HEK293 (cell line): ENCODE results near the gene USP22.

Source experiments
- CTCF ChIA-PET: fragments of 350-600 bp; formaldehyde crosslinking; extraction: SDS; loops from one replicate; lab custom pipeline; 2021; ENCODE audit warnings: antibody characterized with exemption; lab: Yijun Ruan, JAX
- POLR2A ChIA-PET: fragments of 300-600 bp; formaldehyde crosslinking; extraction: SDS; loops from one replicate; lab custom pipeline; 2020; ENCODE audit warnings: antibody characterized with exemption, inconsistent platforms; lab: Yijun Ruan, JAX
- H3K27ac ChIP-seq: fragments of 200-500 bp; sonication (Bioruptor generic); 2 replicates; pipeline ENCODE4 v1.5.1; 2014; ENCODE audit warnings: low read depth, low read length, control low read depth, inconsistent platforms; ENCODE audit errors: extremely low read depth
- H3K36me3 ChIP-seq, 2 experiments: fragments of 200-500 bp in 1 of 2; sonication (Bioruptor generic) in 1 of 2; 1 replicate in 1 of 2; 2 replicates in 1 of 2; pipeline ENCODE4 v1.5.1; 2014 to 2017; ENCODE audit warnings: inconsistent platforms in 2 of 2, low read length in 2 of 2; ENCODE audit not compliant: control insufficient read depth in 2 of 2, insufficient read depth in 1 of 2
- H3K4me1 ChIP-seq: fragments of 200-500 bp; sonication (Bioruptor generic); 2 replicates; pipeline ENCODE4 v1.5.1; 2014; ENCODE audit warnings: mild to moderate bottlenecking, low read length, inconsistent platforms; ENCODE audit not compliant: control insufficient read depth, insufficient read depth
- H3K4me3 ChIP-seq: 2 replicates; pipeline ENCODE4 v1.5.1; 2011; ENCODE audit warnings: low read depth, mild to moderate bottlenecking, control low read depth, low read length, moderate library complexity
- H3K9me3 ChIP-seq: fragments of 200-500 bp; sonication (Bioruptor generic); 2 replicates; pipeline ENCODE4 v1.5.1; 2014; ENCODE audit warnings: low read depth, low read length, inconsistent platforms; ENCODE audit not compliant: control insufficient read depth, insufficient read depth
- IKZF3 ChIP-seq: fragments of 450-650 bp; IDR thresholded peaks from 2 replicates; pipeline ENCODE4 v1.5.0; 2018; ENCODE audit warnings: missing biosample characterization, mild to moderate bottlenecking, missing genetic modification characterization, moderate library complexity
- PRDM1 ChIP-seq: fragments of 450-650 bp; formaldehyde crosslinking; IDR thresholded peaks from 2 replicates; pipeline ENCODE4; 2016; ENCODE audit warnings: missing biosample characterization, missing genetic modification characterization
- SALL2 ChIP-seq: fragments of 450-650 bp; formaldehyde crosslinking; IDR thresholded peaks from 2 replicates; pipeline ENCODE4 v1.5.0; 2017; ENCODE audit warnings: missing biosample characterization, mild to moderate bottlenecking, missing genetic modification characterization, borderline replicate concordance
- ZBTB17 ChIP-seq: fragments of 450-650 bp; formaldehyde crosslinking; IDR thresholded peaks from 2 replicates; pipeline ENCODE4 v1.5.1; 2016; ENCODE audit warnings: missing biosample characterization, missing genetic modification characterization
- ZBTB20 ChIP-seq: fragments of 450-650 bp; formaldehyde crosslinking; IDR thresholded peaks from 2 replicates; pipeline ENCODE4 v1.5.1; 2016; ENCODE audit warnings: missing biosample characterization, missing genetic modification characterization
- ZBTB48 ChIP-seq: fragments of 450-650 bp; formaldehyde crosslinking; IDR thresholded peaks from 2 replicates; pipeline ENCODE4 v1.5.1; 2016; ENCODE audit warnings: missing biosample characterization, missing genetic modification characterization
- ZEB2 ChIP-seq: fragments of 450-650 bp; formaldehyde crosslinking; IDR thresholded peaks from 2 replicates; pipeline ENCODE4 v1.5.1; 2016; ENCODE audit warnings: missing biosample characterization, missing genetic modification characterization
- ZFP37 ChIP-seq: fragments of 450-650 bp; formaldehyde crosslinking; IDR thresholded peaks from 2 replicates; pipeline ENCODE4 v1.5.1; 2016; ENCODE audit warnings: missing biosample characterization, missing genetic modification characterization
- ZFP69B ChIP-seq: fragments of 450-650 bp; formaldehyde crosslinking; IDR thresholded peaks from 2 replicates; pipeline ENCODE4 v1.5.1; 2016; ENCODE audit warnings: missing biosample characterization, missing genetic modification characterization
- ZIC2 ChIP-seq: fragments of 450-650 bp; formaldehyde crosslinking; IDR thresholded peaks from 2 replicates; pipeline ENCODE4 v1.5.1; 2016; ENCODE audit warnings: missing biosample characterization, missing genetic modification characterization
- ZNF112 ChIP-seq: fragments of 450-650 bp; formaldehyde crosslinking; IDR thresholded peaks from 2 replicates; pipeline ENCODE4 v1.5.0; 2017; ENCODE audit warnings: missing biosample characterization, missing genetic modification characterization
- ZNF23 ChIP-seq: fragments of 450-650 bp; formaldehyde crosslinking; IDR thresholded peaks from 2 replicates; pipeline ENCODE4 v1.5.1; 2016; ENCODE audit warnings: missing biosample characterization, missing genetic modification characterization, borderline replicate concordance
- ZNF335 ChIP-seq: fragments of 450-650 bp; formaldehyde crosslinking; conservative IDR thresholded peaks from 2 replicates; pipeline ENCODE4 v1.5.1; 2016; ENCODE audit warnings: missing biosample characterization, missing genetic modification characterization
- ZNF341 ChIP-seq: fragments of 450-650 bp; formaldehyde crosslinking; IDR thresholded peaks from 2 replicates; pipeline ENCODE4; 2016; ENCODE audit warnings: low read depth, missing biosample characterization, missing genetic modification characterization
- ZNF366 ChIP-seq: fragments of 450-650 bp; formaldehyde crosslinking; conservative IDR thresholded peaks from 2 replicates; pipeline ENCODE4 v1.5.1; 2016; ENCODE audit warnings: missing biosample characterization, missing genetic modification characterization
- ZNF391 ChIP-seq: fragments of 450-650 bp; formaldehyde crosslinking; IDR thresholded peaks from 2 replicates; pipeline ENCODE4 v1.5.1; 2016; ENCODE audit warnings: low read depth, missing biosample characterization, missing genetic modification characterization, borderline replicate concordance
- ZNF514 ChIP-seq: fragments of 450-650 bp; formaldehyde crosslinking; IDR thresholded peaks from 2 replicates; pipeline ENCODE4 v1.5.1; 2016; ENCODE audit warnings: missing biosample characterization, missing genetic modification characterization
- ZNF521 ChIP-seq: fragments of 450-650 bp; formaldehyde crosslinking; IDR thresholded peaks from 2 replicates; pipeline ENCODE4 v1.5.1; 2017; ENCODE audit warnings: missing biosample characterization, mild to moderate bottlenecking, missing genetic modification characterization
- ZNF529 ChIP-seq: fragments of 450-650 bp; formaldehyde crosslinking; IDR thresholded peaks from 2 replicates; pipeline ENCODE4 v1.5.1; 2017; ENCODE audit warnings: missing genetic modification characterization, missing biosample characterization; ENCODE audit not compliant: insufficient replicate concordance
- ZNF544 ChIP-seq: fragments of 450-650 bp; formaldehyde crosslinking; IDR thresholded peaks from 2 replicates; pipeline ENCODE4 v1.5.0; 2017; ENCODE audit warnings: missing biosample characterization, missing genetic modification characterization
- ZNF571 ChIP-seq: fragments of 450-650 bp; formaldehyde crosslinking; IDR thresholded peaks from 2 replicates; pipeline ENCODE4 v1.5.0; 2017; ENCODE audit warnings: missing biosample characterization, missing genetic modification characterization
- ZNF600 ChIP-seq: fragments of 450-650 bp; formaldehyde crosslinking; IDR thresholded peaks from 2 replicates; pipeline ENCODE4 v1.5.1; 2016; ENCODE audit warnings: missing biosample characterization, missing genetic modification characterization
- ZNF623 ChIP-seq: fragments of 450-650 bp; formaldehyde crosslinking; IDR thresholded peaks from 2 replicates; pipeline ENCODE4 v1.5.1; 2016; ENCODE audit warnings: missing biosample characterization, missing genetic modification characterization
- ZNF654 ChIP-seq: fragments of 450-650 bp; formaldehyde crosslinking; IDR thresholded peaks from 2 replicates; pipeline ENCODE4 v1.5.1; 2016; ENCODE audit warnings: low read depth, missing biosample characterization, missing genetic modification characterization
- ZNF707 ChIP-seq: fragments of 450-650 bp; formaldehyde crosslinking; IDR thresholded peaks from 2 replicates; pipeline ENCODE4 v1.5.1; 2016; ENCODE audit warnings: missing biosample characterization, missing genetic modification characterization
- ZNF837 ChIP-seq: fragments of 450-650 bp; formaldehyde crosslinking; IDR thresholded peaks from 2 replicates; pipeline ENCODE4 v1.5.1; 2016; ENCODE audit warnings: missing biosample characterization, missing genetic modification characterization
- ZSCAN16 ChIP-seq: fragments of 450-650 bp; formaldehyde crosslinking; IDR thresholded peaks from 2 replicates; pipeline ENCODE4 v1.5.1; 2016; ENCODE audit warnings: missing biosample characterization, missing genetic modification characterization
- TF ChIP-seq, protein P1 (sequence below): fragments of 450-650 bp; formaldehyde crosslinking; IDR thresholded peaks from 2 replicates; pipeline ENCODE4 v1.5.1; 2016; ENCODE audit warnings: missing biosample characterization, missing genetic modification characterization
- TF ChIP-seq, protein P2 (sequence below): fragments of 450-650 bp; formaldehyde crosslinking; IDR thresholded peaks from 2 replicates; pipeline ENCODE4 v1.5.1; 2016; ENCODE audit warnings: missing biosample characterization, missing genetic modification characterization
- TF ChIP-seq, protein P3 (sequence below): fragments of 450-650 bp; formaldehyde crosslinking; IDR thresholded peaks from 2 replicates; pipeline ENCODE4 v1.5.1; 2016; ENCODE audit warnings: missing biosample characterization, missing genetic modification characterization
- TF ChIP-seq, protein P4 (sequence below): fragments of 450-650 bp; formaldehyde crosslinking; IDR thresholded peaks from 2 replicates; pipeline ENCODE4 v1.5.1; 2016; ENCODE audit warnings: missing biosample characterization, missing genetic modification characterization

The USP22 gene

DNA sequence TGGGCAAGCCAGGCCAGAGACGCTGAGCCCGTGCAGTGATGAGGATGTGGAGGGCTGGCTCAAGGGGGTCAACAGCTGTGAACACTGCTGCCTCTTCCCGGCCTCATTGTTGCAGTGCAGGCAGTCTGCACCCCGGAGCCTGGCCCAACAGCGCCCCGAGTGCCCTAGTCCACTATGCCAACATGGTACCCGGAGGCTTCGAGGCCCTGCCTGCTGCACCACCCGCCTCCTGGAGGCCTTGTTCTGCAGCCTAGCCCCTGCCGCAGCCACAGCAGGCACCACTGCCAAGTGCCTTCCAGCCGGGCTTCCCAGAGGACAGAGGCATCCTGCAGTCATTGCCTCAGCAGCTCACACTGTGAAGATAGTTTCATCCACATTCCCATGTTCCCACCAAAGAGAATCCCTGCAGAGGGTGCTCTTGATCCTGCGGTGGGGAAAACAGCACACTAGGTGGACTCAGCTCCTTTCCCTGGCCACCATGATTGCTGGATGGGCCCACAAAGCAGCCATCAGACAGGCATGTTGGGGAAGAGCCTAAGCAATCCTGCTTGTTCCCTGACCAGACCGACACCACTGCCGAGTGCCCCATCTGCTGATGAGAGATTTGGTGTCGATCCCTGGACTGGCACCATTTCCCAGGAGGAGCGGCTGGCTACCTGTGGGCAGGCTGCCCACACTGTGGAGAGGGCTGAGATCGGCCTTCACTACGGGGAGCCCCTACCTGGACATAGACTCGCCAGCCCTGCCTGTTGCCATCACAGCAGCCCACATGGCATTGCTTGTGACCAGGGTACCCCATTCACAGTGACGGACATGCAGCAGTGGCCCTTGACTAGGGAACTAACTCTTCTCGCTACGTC lies 44.9 kb downstream of the USP22 start:
- TF ChIP-seq ZNF23 (no peak), ZNF366 (tag by site-specific recombination) (no peak), ZBTB17 (tag by site-specific recombination) (peak; percentile 38; the same call in 1 of the 2 replicates), ZNF544 (tag by site-specific recombination) (no peak), ZNF521 (tag by site-specific recombination) (no peak), PRDM1 (no peak), ZBTB48 (tag by site-specific recombination) (peak; percentile 69), ZNF837 (no peak), IKZF3 (tag by site-specific recombination) (peak; percentile 24; the same call in 1 of the 2 replicates), SALL2 (tag by site-specific recombination) (no peak), ZIC2 (tag by site-specific recombination) (peak; percentile 99), ZNF571 (no peak), ZSCAN16 (tag by site-specific recombination) (no peak), ZNF600 (tag by site-specific recombination) (peak; percentile 74; the same call in 1 of the 2 replicates), ZFP37 (tag by site-specific recombination) (0 out of 2 replicates have a peak, but pooled peaks have one; percentile 19), ZFP69B (tag by site-specific recombination) (peak; percentile 86), ZNF341 (no peak), ZNF654 (tag by site-specific recombination) (peak; percentile 63), ZNF335 (tag by site-specific recombination) (no peak), ZNF112 (tag by site-specific recombination) (no peak), ZNF623 (tag by site-specific recombination) (no peak), ZBTB20 (tag by site-specific recombination) (0 out of 2 replicates have a peak, but pooled peaks have one; percentile 24), ZEB2 (tag by site-specific recombination) (0 out of 2 replicates have a peak, but pooled peaks have one; percentile 16), ZNF529 (tag by site-specific recombination) (no peak), ZNF514 (no peak), ZNF707 (tag by site-specific recombination) (no peak), ZNF391 (no peak)
- TF ChIP-seq, protein P1, sequence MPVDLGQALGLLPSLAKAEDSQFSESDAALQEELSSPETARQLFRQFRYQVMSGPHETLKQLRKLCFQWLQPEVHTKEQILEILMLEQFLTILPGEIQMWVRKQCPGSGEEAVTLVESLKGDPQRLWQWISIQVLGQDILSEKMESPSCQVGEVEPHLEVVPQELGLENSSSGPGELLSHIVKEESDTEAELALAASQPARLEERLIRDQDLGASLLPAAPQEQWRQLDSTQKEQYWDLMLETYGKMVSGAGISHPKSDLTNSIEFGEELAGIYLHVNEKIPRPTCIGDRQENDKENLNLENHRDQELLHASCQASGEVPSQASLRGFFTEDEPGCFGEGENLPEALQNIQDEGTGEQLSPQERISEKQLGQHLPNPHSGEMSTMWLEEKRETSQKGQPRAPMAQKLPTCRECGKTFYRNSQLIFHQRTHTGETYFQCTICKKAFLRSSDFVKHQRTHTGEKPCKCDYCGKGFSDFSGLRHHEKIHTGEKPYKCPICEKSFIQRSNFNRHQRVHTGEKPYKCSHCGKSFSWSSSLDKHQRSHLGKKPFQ (tag by site-specific recombination) = peak; percentile 76; the same call in 1 of the 2 replicates
- TF ChIP-seq, protein P2, sequence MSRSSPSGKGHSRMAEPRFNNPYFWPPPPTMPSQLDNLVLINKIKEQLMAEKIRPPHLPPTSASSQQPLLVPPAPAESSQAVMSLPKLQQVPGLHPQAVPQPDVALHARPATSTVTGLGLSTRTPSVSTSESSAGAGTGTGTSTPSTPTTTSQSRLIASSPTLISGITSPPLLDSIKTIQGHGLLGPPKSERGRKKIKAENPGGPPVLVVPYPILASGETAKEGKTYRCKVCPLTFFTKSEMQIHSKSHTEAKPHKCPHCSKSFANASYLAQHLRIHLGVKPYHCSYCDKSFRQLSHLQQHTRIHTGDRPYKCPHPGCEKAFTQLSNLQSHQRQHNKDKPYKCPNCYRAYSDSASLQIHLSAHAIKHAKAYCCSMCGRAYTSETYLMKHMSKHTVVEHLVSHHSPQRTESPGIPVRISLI (tag by site-specific recombination) = no peak
- TF ChIP-seq, protein P3, sequence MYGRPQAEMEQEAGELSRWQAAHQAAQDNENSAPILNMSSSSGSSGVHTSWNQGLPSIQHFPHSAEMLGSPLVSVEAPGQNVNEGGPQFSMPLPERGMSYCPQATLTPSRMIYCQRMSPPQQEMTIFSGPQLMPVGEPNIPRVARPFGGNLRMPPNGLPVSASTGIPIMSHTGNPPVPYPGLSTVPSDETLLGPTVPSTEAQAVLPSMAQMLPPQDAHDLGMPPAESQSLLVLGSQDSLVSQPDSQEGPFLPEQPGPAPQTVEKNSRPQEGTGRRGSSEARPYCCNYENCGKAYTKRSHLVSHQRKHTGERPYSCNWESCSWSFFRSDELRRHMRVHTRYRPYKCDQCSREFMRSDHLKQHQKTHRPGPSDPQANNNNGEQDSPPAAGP (tag by site-specific recombination) = no peak
- TF ChIP-seq, protein P4, sequence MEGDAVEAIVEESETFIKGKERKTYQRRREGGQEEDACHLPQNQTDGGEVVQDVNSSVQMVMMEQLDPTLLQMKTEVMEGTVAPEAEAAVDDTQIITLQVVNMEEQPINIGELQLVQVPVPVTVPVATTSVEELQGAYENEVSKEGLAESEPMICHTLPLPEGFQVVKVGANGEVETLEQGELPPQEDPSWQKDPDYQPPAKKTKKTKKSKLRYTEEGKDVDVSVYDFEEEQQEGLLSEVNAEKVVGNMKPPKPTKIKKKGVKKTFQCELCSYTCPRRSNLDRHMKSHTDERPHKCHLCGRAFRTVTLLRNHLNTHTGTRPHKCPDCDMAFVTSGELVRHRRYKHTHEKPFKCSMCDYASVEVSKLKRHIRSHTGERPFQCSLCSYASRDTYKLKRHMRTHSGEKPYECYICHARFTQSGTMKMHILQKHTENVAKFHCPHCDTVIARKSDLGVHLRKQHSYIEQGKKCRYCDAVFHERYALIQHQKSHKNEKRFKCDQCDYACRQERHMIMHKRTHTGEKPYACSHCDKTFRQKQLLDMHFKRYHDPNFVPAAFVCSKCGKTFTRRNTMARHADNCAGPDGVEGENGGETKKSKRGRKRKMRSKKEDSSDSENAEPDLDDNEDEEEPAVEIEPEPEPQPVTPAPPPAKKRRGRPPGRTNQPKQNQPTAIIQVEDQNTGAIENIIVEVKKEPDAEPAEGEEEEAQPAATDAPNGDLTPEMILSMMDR (tag by site-specific recombination) = peak; percentile 18; the same call in 1 of the 2 replicates
- POLR2A ChIA-PET = interaction anchor here (1.0 kb wide), 1 partner anchor 45 kb away, joined by 4 read pairs; the partner anchor contains the start of gene USP22
- Histone ChIP-seq H3K4me3 (no peak overlapping the region), H3K27ac (0 out of 2 replicates have a peak overlapping the region, but pooled peaks have one; percentile 56), H3K9me3 (no peaks in the 10 kb centered on the region), H3K4me1 (peaks cover 3% of the 10 kb centered on the region; the same call in 1 of the 2 replicates), H3K36me3 (peaks cover 19 to 48% of the 10 kb centered on the region in 2 experiments)
- CTCF ChIA-PET = no interaction called here
